DLD1 (cell line): ENCODE measurements around the gene VWCE.
"Not testable (repeated sequence)": the region's sequence is repeated elsewhere in the genome, so short reads cannot be mapped to it uniquely, and the experiment has no call there.

Experiments
- in situ Hi-C: cut with HindIII; loops from 2 replicates; pipeline ENCODE4 v1.10.0; 2017; ENCODE audit warnings: low sequenced_read_pairs

VWCE gene

DNA sequence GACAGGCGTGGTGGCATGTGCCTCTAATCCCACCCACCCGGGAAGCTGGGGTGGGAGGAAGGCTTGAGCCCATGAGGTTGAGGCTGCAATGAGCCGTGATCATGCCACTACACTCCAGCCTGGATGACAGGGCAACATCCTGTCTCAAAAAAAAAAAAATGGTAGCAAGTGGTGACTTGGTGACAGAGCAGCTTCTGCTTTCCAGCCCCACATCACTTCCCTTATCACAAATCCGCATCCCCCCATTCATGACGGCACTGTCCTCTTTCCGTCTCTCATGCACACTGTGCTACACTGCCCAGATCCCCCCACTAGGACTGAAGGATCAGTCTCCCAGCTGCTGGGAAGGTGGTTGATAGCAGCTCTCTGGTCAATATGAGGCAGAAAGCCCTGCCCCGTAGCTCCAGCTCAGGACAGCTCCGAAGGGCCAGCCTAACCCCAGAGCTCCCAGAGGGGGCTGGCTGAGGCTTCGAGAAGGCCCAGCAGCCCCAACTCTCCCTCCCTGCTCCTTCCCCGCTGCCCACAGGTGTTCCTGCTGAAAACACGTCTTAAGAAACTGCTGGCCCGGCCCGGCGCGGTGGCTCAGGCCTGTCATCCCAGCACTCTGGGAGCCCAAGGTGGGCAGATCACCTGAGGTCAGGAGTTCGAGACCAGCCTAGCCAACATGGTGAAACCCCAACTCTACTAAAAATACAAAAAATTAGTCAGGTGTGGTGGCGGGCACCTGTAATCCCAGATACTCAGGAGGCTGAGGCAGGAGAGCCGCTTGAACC, 38.2 kb downstream of the VWCE start:
- in situ Hi-C loops, result no loop called here

- in situ Hi-C loops, result no loop called here
Observed at GRCh38 chr11:61254403-61255025, 40.6 kb downstream of the VWCE start.

DNA sequence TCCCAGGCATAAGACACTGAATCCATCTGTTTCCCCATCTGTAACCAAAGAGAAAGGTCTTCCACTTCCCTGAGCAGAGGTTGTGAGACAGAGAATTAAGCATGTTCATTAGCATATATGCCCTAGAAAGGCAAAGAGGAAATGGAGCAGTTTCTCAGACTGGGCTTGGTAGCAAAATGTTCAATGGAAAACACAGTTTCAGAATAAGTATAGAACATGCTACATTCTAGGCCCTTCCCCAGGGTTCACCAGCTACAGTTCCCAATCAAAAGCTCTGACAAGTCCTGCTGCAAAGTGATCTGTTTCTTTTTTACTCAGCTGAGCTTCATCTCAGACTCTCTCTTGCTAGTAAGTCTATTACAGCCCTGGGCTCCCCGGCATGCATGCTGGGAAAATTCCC, 42.8 kb downstream of the VWCE start:
- in situ Hi-C loops, result not testable (repeated sequence)

DNA sequence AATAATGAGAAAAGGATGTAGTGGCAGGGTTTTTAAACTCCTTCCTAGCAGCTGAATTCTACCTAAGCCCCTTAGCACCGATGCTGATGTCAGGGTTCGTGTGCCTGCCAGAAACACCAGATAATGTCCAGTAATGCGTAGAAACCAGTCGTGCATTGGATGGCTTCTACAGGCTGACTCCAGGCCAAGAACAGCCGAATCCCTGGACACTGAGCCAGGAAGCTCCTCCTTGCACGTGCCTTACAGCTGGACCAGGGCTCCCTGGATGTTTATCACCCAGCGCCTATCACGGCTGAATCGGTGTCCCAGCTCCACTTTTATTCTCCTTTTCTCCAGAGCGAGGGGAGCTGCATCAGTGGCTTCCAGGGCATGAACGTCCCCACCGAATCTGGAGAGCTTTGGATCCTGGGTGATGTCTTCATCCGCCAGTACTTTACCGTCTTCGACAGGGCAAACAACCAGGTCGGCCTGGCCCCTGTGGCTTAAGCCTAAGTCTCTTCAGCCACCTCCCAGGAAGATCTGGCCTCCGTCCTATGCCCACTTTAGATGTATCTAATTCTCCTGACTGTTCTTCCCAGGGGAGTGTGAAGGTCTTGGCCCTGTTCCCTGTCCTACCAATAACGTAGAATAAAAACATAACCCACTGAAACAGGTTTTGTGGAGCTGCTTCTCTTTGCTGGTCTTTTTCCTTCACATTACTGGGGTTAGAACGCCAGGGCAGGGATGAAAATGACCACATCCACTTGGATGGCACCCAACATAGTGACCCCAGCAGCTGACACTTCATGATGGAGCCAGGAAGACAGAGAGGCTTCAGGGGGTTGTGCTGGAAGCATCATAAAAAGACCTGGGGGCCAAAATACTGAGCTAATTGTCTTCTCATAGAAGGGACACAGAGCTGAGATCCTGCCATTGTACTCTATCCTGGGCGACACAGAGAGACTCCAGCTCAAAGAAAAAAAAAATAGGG, 44.0 kb downstream of the VWCE start:
- in situ Hi-C loops, result not testable (repeated sequence)

DNA sequence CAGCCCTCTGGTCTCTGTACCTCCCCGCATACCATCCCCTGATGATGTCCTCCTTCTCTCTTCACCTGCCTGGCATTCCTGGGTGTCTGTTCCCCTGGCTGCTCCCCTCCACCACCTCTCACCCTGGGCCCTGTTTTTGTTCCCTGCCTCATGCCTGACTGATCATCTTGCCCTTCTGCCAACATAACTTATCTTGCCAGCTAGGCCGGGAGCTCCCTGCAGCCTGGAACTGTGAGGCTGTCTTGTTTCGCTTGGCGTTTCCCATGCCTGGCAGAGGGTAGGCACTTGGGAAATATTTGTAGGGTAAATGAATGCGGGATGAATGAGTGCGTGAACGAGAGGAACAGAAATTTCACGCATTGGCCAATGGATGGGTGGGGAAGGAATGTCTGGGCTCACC, 45.9 kb downstream of the VWCE start:
- in situ Hi-C loops, result not testable (repeated sequence)

GRCh38 chr11:61248071-61248470, 47.0 kb downstream of the VWCE start:
- in situ Hi-C loops, result not testable (repeated sequence)

GRCh38 chr11:61245284-61245964, 49.7 kb downstream of the VWCE start:
- in situ Hi-C loops, result not testable (repeated sequence)

GRCh38 chr11:61241526-61241925, 53.6 kb downstream of the VWCE start:
- in situ Hi-C loops, result not testable (repeated sequence)

- in situ Hi-C loops, result not testable (repeated sequence)
Observed at GRCh38 chr11:61240875-61241274, 54.2 kb downstream of the VWCE start, which contains the start of gene PGA5. Gene PGA5, plus strand, starts transcription at chr11:61241175. Its CDS starts 52 bp downstream, at chr11:61241227.

DNA sequence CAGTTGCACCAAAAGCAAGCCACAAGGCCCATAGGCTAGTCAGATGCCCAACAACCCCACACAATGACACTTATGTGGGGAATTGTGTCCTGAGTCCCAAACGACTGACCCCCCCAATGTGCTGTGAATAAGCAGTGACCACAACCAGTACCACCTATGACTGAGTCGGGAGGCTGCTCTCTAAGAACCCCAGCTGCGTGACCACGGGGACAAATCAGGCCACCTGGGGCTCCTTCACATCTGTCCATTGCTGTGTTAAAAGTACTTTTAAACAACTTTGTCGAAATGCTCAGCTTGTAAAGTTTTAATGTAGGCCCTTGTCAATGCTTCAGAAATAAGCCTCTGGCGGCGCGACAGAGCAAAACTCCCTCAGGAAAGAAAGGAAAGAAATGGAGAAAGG, 54.8 kb downstream of the VWCE start:
- in situ Hi-C loops, result not testable (repeated sequence)

DNA sequence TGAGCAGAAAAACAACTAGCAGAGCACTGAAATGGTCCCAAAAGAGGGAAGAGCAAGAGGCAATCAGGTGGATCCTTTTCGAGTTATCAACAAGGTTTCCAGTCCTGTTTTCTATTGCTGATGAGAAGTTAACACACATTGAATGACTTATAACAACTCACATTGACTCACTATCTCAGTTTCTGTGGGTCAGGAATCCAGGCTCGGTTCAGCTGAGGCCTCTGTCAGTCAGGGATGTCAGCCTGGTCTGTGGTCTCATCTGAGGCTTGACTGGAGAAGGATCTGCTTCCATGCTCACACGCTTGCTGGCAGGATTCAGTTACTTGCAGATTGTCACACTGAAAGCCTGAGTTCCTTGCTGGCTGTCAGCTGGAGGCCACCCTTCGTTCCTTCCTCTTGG, 58.0 kb downstream of the VWCE start:
- in situ Hi-C loops, result not testable (repeated sequence)

DNA sequence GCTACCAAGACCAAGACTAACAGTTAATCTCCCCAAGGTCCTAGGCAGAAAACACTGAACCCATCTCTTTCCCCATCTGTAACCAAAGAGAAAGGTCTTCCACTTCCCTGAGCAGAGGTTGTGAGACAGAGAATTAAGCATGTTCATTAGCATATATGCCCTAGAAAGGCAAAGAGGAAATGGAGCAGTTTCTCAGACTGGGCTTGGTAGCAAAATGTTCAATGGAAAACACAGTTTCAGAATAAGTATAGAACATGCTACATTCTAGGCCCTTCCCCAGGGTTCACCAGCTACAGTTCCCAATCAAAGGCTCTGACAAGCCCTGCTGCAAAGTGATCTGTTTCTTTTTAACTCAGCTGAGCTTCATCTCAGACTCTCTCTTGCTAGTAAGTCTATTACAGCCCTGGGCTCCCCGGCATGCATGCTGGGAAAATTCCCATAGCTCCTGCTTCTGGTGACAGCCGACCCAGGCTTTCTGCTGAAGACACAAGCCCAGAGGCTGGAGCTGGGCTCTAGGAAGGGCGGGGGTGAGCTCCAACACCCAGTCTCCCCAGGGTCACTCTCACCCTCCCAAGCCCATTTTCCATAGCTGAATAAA, 62.5 kb downstream of the VWCE start:
- in situ Hi-C loops, result not testable (repeated sequence)

DNA sequence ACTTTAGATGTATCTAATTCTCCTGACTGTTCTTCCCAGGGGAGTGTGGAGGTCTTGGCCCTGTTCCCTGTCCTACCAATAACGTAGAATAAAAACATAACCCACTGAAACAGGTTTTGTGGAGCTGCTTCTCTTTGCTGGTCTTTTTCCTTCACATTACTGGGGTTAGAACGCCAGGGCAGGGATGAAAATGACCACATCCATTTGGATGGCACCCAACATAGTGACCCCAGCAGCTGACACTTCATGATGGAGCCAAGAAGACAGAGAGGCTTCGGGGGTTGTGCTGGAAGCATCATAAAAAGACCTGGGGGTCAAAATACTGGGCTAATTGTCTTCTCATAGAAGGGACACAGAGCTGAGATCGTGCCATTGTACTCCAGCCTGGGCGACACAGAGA, 63.5 kb downstream of the VWCE start:
- in situ Hi-C loops, result not testable (repeated sequence)

- in situ Hi-C loops, result not testable (repeated sequence)
Observed at GRCh38 chr11:61231033-61231432, 64.1 kb downstream of the VWCE start.

DNA sequence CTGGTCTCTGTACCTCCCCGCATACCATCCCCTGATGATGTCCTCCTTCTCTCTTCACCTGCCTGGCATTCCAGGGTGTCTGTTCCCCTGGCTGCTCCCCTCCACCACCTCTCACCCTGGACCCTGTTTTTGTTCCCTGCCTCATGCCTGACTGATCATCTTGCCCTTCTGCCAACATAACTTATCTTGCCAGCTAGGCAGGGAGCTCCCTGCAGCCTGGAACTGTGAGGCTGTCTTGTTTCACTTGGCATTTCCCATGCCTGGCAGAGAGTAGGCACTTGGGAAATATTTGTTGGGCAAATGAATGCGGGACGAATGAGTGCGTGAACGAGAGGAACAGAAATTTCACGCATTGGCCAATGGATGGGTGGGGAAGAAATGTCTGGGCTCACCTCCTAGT, 65.7 kb downstream of the VWCE start:
- in situ Hi-C loops, result not testable (repeated sequence)

DNA sequence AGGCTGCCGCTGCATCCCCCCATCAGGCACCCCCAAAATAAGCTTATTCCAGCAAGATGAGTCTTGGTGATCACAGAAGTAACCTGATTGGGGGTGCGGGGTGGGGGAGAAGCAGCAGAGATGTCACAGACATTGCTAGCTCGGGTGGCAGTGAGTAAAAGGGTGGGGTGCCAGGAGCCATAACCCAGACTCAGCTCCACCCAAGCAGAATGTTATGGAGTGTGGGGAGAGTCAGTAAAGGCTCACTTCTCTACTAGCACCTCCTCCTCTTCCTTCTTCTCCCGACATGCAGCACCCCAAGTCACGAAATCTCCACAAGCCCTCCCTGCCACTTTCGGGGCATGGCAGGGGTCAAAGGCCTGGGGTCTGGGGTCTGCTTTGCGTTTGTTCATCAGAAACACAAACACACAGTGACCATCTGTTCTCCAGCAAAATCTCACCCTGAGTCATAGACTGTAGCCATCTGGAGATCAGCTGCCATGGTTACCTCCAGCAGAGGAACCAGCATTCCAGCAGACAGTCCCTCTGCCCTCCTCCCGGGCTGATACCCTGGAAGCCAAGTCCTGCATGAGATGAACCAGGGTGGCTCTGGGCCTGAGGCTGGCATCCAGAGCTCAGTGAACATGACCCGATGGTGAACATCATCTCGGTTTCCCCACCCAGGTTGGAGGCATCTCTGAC, 68.5 kb downstream of the VWCE start:
- in situ Hi-C loops, result not testable (repeated sequence)

- in situ Hi-C loops, result not testable (repeated sequence)
Observed at GRCh38 chr11:61222692-61223091, 72.4 kb downstream of the VWCE start.

DNA sequence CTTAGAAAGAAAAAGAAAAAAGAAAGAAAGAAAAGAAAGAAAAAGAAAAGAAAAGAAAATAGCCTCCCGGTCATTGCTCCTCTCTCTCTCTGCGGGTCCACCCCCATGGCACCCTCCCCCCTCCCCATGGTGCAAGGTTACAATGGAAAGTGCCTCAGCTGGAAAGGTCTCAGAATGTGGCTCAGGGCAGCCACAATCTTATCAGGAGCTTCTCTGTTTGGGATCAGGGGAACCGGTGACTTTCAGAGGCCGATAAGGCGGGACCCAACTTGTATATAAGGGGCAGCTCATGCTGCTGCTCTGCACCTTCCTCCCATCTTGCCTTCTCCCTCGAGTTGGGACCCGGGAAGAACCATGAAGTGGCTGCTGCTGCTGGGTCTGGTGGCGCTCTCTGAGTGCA, 73.1 kb downstream of the VWCE start, which contains the start of gene PGA4:
TSS of gene PGA4 (plus strand) at position 301 of the 400 bp plus-strand sequence. CDS start at position 355, 54 bp downstream.
- in situ Hi-C loops, result not testable (repeated sequence)

DNA sequence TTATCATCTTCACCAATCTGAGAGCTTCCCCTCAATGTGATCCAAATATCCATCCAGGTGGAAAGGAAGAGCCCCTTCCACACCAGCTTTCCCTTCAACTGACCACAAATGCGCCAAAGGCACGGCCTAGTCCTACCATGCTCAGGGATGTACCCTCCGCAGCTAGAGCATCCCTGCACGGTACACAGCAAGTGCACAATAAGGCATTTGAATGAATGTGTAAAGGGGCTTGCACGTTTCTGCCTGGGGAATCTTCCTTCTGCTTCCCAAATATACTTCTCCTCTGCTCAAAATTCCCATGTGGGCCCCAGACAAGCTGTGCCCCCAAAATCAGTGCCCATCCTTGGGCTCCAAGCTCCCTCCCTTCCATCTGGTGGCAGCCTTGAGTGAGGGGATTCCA, 76.1 kb downstream of the VWCE start:
- in situ Hi-C loops, result not testable (repeated sequence)

GRCh38 chr11:61218306-61218705, 76.8 kb downstream of the VWCE start:
- in situ Hi-C loops, result not testable (repeated sequence)
